HG03469 (cell line): ENCODE results near the gene PPP2R2C.

Experiments
- ATAC-seq: cut with Tn5 transposase; IDR thresholded peaks from one replicate; pipeline ENCODE4 v1.9.1; 2021; ENCODE audit warnings: mild to moderate bottlenecking, moderate library complexity, moderate number of reproducible peaks; ENCODE audit not compliant: unreplicated experiment

Gene PPP2R2C

GRCh38 chr4:6494431-6495295 is 22.2 kb upstream of the PPP2R2C start:
- ATAC-seq: no peak

- no peak for ATAC-seq
Measured at GRCh38 chr4:6493658-6494304, 21.4 kb upstream of the PPP2R2C start.

GRCh38 chr4:6492861-6493657 is 20.6 kb upstream of the PPP2R2C start:
- ATAC-seq: no peak

GRCh38 chr4:6492027-6492590 is 19.7 kb upstream of the PPP2R2C start:
- no peak for ATAC-seq

- ATAC-seq: no peak
Measured at GRCh38 chr4:6491235-6491634, 18.8 kb upstream of the PPP2R2C start.

GRCh38 chr4:6489927-6490326 is 17.5 kb upstream of the PPP2R2C start:
- ATAC-seq: no peak

- ATAC-seq: no peak
Measured at GRCh38 chr4:6487466-6487865, 15.1 kb upstream of the PPP2R2C start.

GRCh38 chr4:6480534-6481088 is 8.2 kb upstream of the PPP2R2C start:
- ATAC-seq: no peak

- ATAC-seq: no peak
Measured at GRCh38 chr4:6478546-6479220, 6.3 kb upstream of the PPP2R2C start.

GRCh38 chr4:6476893-6477292 is 4.5 kb upstream of the PPP2R2C start:
- no peak for ATAC-seq

- no peak for ATAC-seq
Measured at GRCh38 chr4:6475492-6476020, 3.1 kb upstream of the PPP2R2C start.

- no peak for ATAC-seq
Measured at GRCh38 chr4:6474705-6475457, 2.5 kb upstream of the PPP2R2C start.

- ATAC-seq: no peak
Measured at GRCh38 chr4:6474053-6474568, 1.7 kb upstream of the PPP2R2C start.

GRCh38 chr4:6473264-6474052 is 1.0 kb upstream of the PPP2R2C start:
- no peak for ATAC-seq

- no peak for ATAC-seq
Measured at GRCh38 chr4:6472008-6472386, 417 bp downstream of the PPP2R2C start.

- ATAC-seq: no peak
Measured at GRCh38 chr4:6471307-6472007, 957 bp downstream of the PPP2R2C start.

- no peak for ATAC-seq
Measured at GRCh38 chr4:6470502-6471306, 1.7 kb downstream of the PPP2R2C start.
